ENCODE data around the gene ATP2A1.

DNA sequence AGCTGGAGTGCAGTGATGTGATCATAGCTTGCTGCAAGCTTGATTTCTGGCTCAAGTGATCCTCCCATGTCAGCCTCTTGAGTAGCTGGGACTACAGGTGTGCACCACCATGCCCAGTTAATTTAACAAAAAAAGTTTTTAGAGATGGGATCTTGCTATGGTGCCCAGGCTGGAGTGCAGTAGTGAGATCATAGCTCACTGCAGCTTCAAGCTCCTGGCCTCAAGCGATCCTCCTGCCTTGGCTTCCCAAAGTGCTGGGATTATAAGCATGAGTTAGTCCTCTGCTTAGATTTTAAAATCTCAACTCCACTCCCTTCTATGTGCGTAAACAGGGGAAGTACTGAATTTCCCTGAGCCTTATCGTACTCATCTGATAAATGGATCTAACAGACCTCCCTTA, 40.4 kb downstream of the ATP2A1 start:
- TF ChIP-seq POLR2AphosphoS5 (IDR thresholded peaks at IDR 0.05; ENCODE audit: borderline replicate concordance, low read depth, low read length) (no peak), EZH2 (IDR thresholded peaks at IDR 0.05) (no peak), FOXP2 (optimal IDR thresholded peaks at IDR 0.05; ENCODE audit: control extremely low read depth, extremely low read length, insufficient read depth) (no peak)

All from SK-N-MC (cell line).